HG03442 (cell line): ENCODE measurements around the gene PDRG1.

Experiments
- ATAC-seq: cut with Tn5 transposase; IDR thresholded peaks from one replicate; pipeline ENCODE4 v1.9.1; 2021; ENCODE audit warnings: mild to moderate bottlenecking, moderate library complexity; ENCODE audit not compliant: unreplicated experiment

The PDRG1 gene

GRCh38 chr20:31967830-31968249 lies 16.0 kb upstream of the PDRG1 start, which contains the start of gene XKR7:
Gene XKR7, plus strand, starts transcription at chr20:31968151. Its CDS starts 25 bp downstream, at chr20:31968176.
- ATAC-seq: no peak

DNA sequence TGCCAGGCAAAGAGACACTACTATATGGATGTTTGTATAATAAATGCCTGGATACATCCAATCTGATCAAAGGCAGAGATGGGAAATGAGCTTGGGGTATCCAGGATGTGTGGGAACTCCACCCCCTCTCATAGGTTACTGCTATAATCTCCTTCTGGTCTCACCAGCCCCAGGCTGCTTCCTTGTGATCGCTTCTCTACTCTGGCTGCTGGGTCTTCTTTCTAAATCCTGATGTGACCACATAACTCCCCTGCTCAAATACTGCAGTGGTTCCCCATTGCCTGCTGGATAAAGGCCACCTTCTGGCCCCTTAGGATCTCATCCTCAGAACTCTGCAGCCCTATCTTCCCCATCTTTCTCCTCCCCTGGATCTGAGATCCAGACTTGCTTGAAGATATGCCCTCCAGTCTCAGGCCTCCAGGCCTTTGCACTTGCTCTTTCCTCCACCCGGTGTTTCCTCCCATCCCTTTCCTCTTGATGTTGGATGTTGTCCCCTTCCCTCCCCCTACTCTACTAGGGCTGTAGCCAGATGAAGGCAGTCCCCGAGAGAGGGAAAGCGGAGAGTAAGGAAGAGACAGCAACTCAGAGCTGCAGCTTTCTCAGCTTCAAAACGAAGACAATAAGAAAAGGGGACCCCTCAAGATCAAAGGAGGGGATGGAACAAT lies 15.3 kb upstream of the PDRG1 start:
- ATAC-seq: no peak

DNA sequence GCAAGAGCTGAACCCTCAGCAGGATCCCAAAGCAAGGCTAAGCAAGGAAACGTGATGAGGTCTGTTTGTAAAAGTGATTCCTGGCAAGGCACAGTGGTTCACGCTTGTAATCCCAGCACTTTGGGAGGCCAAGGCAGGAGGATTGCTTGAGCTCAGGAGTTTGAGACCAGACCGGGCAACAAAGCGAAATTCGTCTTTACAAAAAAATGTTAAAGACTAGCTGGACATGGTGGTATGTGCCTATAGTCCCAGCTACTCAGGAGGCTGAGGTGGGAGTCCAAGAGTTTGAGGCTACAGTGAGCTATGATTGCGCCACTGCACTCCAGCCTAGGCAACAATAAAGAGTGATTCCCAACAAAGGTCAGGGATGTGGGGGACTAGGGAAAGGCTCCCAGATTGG lies 12.0 kb upstream of the PDRG1 start:
- no peak for ATAC-seq

GRCh38 chr20:31962761-31963160 lies 10.9 kb upstream of the PDRG1 start:
- no peak for ATAC-seq

DNA sequence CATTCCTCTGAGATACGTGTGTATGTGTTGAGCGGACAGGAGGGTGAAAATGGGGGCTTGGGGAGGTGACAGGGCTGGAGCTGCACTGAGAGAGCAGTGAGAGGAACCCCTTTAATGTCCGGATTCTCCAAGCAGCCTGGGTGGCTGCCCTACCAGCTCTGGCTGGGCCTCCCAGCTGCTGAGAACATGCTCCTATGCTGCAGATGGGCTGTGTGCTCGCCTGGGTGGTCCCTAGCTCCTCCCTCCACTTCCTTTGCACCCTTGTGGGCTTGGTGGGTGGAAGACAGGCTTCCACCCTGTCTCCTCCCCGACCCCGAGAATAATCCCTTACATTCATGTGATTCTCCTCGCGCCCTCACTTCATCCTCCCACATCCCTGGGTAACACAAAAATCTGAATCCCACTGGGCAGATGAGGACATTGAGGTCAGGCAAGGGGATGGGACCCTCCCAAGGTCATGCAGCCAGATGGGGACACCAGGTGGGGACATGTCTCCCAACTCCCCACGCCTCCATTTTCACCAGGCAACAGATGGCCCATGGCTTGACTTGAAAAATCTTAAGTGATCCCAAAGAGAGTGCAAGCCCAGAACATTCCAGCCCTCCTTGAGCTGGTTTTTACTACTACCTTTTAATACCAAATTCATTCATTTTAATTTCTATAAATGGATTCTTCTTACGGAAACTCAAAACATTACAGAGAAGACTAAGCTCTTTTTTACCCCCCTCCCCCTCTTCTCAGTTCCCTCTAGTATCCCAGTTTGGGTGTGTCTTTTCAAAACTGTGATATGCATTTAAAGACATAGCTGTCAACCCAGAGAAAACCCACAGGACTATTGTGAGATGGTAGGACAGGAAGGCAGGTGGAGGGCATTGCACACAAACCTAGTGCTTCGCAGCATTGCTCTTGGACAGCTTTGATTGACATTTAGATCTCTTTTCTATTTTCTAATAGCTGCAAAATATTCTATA lies 5.0 kb upstream of the PDRG1 start:
- ATAC-seq: no peak

- ATAC-seq: no peak
Measured at GRCh38 chr20:31954500-31954899, 2.7 kb upstream of the PDRG1 start.

DNA sequence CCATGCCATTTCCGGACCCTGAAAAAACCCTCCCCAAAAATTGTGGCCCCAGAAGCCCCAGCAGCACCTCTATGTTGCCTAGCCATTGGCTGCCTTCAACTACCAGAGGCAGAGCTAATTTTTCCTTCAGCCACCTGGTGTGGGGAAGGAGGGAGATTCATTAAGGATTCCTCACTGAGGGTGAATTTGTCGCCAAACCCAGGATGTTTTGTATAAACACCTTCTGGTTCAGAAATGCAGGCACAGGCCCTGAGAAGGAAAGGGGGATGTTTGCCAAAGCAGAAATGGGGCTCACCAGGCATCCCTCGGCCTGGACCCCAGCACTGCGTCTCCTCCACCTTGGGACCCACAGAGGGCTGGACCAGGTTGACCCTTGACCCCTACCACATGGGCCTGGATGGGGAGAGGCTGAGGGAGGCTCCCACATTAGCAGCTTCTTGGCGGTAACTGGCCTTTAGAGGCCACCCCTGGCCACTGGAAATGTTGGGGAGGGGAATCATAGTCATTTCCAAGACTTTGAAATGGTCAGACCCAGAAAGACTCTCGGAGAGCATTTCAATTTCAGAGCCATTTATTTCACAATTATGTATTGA lies 1.8 kb upstream of the PDRG1 start:
- no peak for ATAC-seq

GRCh38 chr20:31951203-31951529 lies 680 bp downstream of the PDRG1 start:
- ATAC-seq: no peak

DNA sequence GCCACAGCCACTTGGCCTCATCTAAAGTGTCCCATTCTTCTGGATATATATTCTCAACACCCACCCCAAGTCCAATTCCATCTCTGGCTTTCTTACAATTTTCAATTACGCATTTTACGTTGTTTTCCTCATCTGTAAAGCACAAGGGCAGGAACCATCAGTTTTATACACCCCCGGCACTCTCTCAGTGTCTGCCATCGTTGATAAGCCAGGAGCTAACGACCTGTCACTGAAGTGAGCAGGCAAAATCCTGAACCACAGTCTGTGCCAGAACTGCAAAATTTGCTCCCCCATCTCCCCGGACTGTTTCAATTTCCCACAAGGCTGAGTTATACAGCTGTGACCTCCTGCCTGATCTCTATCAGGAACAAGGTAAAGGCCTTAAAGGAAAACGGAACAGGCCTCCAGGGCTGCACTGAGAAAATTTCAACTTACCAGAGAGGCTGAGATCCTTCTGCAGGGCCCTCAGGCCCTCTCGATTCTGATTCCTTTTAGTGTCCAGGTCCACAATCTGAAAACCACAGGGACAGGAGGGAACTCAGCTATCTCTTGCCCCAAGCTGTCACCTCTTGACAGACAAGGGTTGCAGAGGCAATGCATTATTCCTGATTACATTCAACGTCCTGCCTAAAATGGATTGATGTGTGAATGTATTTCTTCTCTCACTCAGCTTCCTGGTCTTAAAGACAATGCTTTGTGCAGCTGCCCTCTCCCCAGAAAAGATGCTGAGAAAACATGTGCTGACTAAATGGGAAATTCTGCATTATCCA lies 1.8 kb downstream of the PDRG1 start:
- no peak for ATAC-seq

DNA sequence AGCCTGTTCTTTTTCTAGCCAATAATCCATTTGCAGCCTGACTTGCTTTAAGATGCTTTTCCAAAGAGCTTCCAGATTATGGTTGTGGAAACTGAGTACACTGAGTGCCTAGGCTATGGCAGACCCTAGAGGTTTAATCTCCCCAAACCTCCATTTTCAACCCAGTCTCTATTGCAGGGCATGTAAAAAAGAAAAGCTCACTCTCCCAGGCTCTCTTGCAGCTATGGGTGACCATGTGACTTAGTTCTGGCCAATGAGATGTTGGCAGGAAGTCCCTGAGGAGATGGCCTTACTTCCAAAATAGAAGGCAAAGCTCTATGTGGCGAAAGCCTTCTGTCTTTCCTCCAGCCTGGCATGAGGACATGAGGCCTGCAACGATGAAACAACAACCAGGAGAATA lies 3.8 kb downstream of the PDRG1 start:
- no peak for ATAC-seq

DNA sequence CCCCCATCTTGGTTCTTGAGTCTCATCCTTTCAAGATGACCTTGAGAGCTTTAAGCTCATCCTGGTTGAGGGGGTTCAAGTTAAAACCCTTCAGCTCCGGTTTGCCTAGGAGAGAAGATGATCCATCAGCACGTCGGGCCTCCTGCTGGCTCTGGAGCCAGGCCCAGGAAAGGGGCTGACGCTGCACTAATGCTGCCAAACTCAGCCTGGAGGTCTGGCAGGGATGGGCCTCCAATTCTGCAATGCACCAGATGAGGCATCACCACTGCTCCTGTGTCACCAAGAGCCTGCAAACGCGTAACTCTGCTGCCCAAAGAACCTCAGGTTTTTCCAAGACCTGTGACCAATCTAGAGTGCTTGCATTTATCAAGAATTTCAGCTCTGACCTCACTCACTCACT lies 6.1 kb downstream of the PDRG1 start:
- no peak for ATAC-seq

DNA sequence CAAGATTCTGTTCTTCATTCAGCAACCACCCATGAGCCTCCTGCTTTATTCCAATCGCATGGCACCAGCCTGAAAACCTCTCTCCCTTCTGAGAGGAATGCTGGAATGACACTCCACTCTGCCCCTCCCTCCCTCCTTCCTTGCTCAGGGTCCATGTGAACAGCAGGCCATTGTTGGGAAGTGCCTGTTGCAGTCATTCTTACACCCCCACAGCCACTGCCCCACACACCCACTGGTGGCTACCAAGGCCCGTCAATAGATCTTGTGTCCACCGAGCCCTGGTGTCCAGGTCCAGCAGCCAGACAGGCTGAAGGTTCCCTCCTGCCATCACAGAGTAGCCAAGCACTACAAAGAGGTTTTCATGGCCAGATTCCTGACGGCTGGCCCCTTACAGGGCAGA lies 6.5 kb downstream of the PDRG1 start:
- no peak for ATAC-seq

- ATAC-seq: no peak
Measured at GRCh38 chr20:31943052-31943471, 8.8 kb downstream of the PDRG1 start.

- ATAC-seq: no peak
Measured at GRCh38 chr20:31939661-31940060, 12.2 kb downstream of the PDRG1 start.

DNA sequence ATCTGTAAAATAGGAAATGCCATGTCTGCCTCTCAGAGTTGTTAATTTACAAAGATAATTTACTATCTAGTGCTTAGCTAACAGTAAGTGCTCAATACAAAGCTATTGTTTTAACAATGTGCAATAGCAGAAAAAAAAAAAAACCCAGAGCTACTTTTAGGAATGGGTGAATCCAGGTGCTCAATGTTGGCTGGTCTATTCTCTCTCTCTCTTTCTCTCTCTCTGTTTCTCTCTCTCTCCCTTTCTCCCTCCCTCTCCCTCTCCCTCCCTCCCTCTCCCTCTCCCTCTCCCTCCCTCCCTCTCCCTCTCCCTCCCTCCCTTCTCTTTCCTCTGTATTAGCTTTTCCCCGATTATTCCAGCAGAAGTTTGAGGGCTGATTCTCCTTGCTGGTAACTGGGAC lies 14.0 kb downstream of the PDRG1 start:
- no peak for ATAC-seq

GRCh38 chr20:31936420-31936819 lies 15.4 kb downstream of the PDRG1 start:
- no peak for ATAC-seq

- ATAC-seq: no peak
Measured at GRCh38 chr20:31934968-31935764, 16.7 kb downstream of the PDRG1 start.

DNA sequence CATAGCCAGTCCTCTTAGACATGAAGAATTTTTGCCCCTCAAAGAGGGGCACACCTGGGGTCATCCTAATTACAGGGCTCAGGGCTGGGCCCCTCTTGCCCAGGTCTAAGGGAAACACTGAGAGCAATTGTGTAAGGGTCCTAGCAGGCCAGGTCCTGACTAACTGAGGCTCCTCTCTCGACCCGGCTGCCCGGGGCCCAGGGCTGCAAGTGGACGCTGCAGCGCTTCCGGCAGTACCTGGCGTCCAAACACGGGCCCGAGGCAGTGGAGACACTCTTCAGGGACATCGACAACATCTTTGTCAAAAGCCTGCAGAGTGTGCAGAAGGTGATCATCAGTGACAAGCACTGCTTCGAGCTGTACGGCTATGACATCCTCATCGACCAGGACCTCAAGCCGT lies 17.4 kb downstream of the PDRG1 start:
- ATAC-seq: no peak

- ATAC-seq: no peak
Measured at GRCh38 chr20:31933698-31934097, 18.1 kb downstream of the PDRG1 start.

DNA sequence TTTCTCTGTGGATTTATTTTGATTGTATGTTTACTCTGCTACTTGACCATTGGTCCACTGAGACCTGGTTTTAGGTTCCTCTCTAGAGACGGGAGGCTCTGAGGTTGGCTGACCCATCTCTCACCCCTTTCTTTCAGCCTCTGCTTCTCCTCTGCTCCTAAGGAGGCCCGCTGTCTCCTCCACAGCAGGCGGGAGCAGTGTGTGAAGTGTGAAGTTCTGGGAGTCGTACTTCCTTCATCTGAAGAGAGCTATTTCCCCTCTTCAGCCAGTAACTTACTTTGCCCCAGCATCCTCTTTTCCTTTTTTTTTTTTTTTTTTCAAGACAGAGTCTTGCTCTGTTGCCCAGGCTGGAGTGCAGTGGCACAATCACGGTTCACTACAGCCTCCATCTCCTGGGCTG lies 21.1 kb downstream of the PDRG1 start:
- no peak for ATAC-seq
